ENCODE data around the gene SERPINB5.

DNA sequence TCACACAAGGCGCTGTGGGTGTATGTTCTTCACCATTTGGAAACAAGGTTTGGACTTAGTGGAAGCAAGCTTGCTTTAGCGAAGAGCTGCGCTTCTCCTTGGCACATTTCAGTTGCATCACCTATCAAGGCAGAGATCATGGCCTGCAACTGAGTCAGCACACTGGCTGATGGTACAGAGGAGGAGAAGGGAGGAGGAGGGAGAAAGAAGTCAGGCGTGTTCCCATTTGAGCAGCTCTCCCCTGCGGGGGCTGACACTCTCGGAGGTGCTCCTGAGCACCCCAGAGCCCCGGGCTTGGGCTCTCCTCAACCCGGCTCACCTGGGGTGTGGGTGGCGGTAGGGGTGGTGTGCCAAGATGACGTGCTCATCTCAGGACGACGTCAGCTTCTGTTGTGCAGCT lies 6.0 kb upstream of the SERPINB5 start:
- no peak for TF ChIP-seq EZH2 (IDR thresholded peaks at IDR 0.05; ENCODE audit: low read depth)
- TF ChIP-seq, protein P1, sequence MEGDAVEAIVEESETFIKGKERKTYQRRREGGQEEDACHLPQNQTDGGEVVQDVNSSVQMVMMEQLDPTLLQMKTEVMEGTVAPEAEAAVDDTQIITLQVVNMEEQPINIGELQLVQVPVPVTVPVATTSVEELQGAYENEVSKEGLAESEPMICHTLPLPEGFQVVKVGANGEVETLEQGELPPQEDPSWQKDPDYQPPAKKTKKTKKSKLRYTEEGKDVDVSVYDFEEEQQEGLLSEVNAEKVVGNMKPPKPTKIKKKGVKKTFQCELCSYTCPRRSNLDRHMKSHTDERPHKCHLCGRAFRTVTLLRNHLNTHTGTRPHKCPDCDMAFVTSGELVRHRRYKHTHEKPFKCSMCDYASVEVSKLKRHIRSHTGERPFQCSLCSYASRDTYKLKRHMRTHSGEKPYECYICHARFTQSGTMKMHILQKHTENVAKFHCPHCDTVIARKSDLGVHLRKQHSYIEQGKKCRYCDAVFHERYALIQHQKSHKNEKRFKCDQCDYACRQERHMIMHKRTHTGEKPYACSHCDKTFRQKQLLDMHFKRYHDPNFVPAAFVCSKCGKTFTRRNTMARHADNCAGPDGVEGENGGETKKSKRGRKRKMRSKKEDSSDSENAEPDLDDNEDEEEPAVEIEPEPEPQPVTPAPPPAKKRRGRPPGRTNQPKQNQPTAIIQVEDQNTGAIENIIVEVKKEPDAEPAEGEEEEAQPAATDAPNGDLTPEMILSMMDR (conservative IDR thresholded peaks at IDR 0.05): no peak
